ENCODE results near the gene HRC.
"Not testable (repeated sequence)": the region's sequence is repeated elsewhere in the genome, so short reads cannot be mapped to it uniquely, and the experiment has no call there.

The HRC gene

DNA sequence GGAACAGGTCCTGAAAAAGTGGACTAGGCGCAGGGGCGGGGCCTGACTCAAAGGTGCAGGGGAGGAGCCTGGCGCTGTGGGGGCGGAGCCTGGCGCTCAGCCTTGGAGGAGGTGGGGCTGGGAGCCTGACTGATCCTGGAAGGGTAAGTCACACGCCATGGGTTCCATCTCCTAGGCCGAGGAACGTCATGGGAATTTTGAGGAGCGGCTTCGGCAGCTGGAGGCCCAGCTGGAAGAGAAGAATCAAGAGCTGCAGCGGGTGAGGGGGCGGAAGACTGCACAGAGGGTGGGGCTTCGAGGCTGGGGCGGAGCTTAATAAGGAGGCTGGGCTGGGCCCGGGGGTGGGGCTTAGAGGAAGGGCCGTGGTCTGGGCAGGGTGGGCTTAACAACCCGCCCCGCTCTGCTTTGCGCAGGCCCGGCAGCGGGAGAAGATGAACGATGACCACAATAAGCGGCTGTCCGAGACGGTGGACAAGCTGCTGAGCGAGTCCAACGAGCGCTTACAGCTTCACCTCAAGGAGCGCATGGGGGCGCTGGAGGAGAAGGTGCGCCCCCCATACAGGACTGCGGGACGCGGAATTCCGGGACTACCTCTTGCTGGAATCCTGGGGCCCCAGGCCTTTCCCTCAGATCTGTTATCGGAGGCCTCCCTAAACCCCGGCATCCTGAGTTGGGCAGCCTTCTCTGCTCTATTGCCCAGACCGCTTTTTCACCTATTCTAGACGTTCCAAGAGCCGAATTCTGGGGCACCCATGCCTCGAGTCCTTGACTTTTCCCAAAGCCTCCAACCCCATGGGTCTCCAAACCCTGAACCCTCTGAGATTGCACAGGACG is 21.4 kb downstream of the HRC start:
- peak; percentile 55 to 65 for DNase-seq (ENCODE audit: low read depth in 2 of 2)
- H3K4me3 ChIP-seq (replicated peaks in 1 of 2; ENCODE audit: low read depth in 2 of 2, low read length in 2 of 2): peak overlapping the region; percentile 7 to 19
- TF ChIP-seq, protein P1, sequence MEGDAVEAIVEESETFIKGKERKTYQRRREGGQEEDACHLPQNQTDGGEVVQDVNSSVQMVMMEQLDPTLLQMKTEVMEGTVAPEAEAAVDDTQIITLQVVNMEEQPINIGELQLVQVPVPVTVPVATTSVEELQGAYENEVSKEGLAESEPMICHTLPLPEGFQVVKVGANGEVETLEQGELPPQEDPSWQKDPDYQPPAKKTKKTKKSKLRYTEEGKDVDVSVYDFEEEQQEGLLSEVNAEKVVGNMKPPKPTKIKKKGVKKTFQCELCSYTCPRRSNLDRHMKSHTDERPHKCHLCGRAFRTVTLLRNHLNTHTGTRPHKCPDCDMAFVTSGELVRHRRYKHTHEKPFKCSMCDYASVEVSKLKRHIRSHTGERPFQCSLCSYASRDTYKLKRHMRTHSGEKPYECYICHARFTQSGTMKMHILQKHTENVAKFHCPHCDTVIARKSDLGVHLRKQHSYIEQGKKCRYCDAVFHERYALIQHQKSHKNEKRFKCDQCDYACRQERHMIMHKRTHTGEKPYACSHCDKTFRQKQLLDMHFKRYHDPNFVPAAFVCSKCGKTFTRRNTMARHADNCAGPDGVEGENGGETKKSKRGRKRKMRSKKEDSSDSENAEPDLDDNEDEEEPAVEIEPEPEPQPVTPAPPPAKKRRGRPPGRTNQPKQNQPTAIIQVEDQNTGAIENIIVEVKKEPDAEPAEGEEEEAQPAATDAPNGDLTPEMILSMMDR (IDR thresholded peaks at IDR 0.05; ENCODE audit: low read depth, low read length): no peak

DNA sequence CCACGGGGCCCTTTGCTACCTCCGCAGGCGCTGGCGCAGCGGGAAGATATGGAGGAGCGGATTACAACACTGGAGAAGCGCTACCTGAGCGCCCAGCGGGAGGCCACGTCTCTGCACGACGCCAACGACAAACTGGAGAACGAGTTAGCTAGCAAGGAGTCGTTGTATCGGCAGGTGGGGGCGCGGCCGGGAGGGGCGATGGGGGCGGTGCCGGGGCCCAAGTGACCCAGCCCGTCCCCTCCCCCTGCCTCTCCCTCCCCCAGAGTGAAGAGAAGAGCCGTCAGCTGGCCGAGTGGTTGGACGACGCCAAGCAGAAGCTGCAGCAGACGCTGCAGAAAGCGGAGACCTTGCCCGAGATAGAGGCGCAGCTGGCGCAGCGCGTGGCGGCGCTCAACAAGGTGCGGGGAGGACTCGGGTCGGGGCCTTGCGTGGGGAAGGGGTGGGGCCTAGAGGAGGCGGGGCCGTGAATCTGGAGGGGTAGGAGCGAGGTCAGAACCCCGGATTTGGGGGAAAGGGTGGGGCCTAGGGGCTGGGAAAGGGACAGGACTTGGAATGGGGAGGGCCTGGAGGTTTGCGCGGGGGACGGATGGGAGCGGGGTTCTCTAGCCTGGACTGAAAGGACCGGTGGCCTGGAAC is 22.1 kb downstream of the HRC start:
- TF ChIP-seq, protein P1 (IDR thresholded peaks at IDR 0.05; ENCODE audit: low read depth, low read length): no peak
- no peak for DNase-seq (ENCODE audit: low read depth in 2 of 2)
- peak overlapping the region in 1 of 2 donors; percentile 7 for H3K4me3 ChIP-seq (replicated peaks in 1 of 2; ENCODE audit: low read depth in 2 of 2, low read length in 2 of 2)

DNA sequence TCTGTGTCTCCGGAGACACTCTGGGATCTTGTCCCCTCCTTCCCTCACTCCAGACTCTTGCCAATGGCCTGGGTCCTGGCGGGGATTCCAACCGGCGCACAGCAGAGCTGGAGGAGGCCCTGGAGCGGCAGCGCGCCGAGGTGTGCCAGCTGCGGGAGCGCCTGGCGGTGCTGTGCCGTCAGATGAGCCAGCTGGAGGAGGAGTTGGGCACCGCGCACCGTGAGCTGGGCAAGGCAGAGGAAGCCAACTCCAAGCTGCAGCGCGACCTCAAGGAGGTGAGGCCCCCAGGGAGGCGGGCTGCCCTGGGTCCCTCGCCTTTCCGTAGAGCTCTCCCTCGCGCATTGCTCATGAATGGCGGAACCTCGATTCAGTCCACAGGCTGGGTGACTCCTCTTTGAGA is 24.9 kb downstream of the HRC start:
- no peak for DNase-seq (ENCODE audit: low read depth in 2 of 2)
- no peak overlapping the region for H3K4me3 ChIP-seq (replicated peaks in 1 of 2; ENCODE audit: low read depth in 2 of 2, low read length in 2 of 2)
- TF ChIP-seq, protein P1 (IDR thresholded peaks at IDR 0.05; ENCODE audit: low read depth, low read length): no peak

DNA sequence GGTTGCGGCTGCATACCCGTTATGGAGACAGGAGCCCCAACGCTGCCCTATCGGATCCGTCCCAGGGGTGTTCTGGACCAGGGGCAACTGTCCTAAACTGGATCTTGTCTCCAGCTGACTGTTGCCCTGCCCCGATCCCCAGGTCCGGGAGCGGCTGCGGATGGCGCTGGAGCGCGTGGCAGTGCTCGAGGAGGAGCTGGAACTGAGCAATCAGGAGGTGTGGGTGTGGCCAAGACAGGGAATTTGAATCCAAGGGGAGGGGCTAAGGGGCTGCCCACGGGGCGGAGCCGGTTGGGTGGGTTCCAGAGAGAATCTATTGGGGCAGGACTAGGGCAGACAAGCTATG is 26.0 kb downstream of the HRC start:
- no peak overlapping the region for H3K4me3 ChIP-seq (replicated peaks in 1 of 2; ENCODE audit: low read depth in 2 of 2, low read length in 2 of 2)
- TF ChIP-seq, protein P1 (IDR thresholded peaks at IDR 0.05; ENCODE audit: low read depth, low read length): no peak
- DNase-seq (ENCODE audit: low read depth in 2 of 2): no peak

DNA sequence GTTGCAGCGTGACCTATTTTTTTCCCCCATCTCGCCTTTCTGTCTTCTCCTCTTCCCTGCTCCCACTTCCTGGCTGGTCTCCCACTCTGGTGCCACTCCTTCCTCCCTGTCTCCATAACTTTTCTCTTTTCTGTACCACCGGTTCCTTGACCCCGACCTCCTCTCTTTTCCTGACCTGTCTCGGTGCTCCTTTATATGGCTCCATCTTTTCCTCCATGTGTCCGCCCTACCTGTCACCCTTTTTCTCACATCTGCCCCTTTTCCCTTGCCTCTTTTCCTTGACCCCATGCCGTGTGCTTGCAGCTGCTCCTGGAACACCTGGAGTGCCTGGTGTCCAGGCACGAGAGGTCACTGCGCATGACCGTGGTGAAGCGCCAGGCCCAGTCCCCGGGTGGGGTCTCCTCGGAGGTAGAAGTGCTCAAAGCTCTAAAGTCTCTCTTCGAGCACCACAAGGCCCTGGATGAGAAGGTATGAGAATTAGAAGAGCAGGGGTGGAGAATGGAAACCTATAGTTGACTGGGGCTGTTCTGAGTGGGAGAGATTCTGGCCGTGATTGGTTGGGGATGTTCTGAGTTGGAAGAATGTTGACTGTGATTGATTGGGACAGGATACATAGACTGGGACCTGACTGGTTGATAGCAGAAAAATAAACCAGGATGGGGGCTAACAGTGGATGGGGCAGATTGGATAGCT is 26.5 kb downstream of the HRC start:
- TF ChIP-seq, protein P1 (IDR thresholded peaks at IDR 0.05; ENCODE audit: low read depth, low read length): no peak
- H3K4me3 ChIP-seq (replicated peaks in 1 of 2; ENCODE audit: low read depth in 2 of 2, low read length in 2 of 2): no peak overlapping the region

DNA sequence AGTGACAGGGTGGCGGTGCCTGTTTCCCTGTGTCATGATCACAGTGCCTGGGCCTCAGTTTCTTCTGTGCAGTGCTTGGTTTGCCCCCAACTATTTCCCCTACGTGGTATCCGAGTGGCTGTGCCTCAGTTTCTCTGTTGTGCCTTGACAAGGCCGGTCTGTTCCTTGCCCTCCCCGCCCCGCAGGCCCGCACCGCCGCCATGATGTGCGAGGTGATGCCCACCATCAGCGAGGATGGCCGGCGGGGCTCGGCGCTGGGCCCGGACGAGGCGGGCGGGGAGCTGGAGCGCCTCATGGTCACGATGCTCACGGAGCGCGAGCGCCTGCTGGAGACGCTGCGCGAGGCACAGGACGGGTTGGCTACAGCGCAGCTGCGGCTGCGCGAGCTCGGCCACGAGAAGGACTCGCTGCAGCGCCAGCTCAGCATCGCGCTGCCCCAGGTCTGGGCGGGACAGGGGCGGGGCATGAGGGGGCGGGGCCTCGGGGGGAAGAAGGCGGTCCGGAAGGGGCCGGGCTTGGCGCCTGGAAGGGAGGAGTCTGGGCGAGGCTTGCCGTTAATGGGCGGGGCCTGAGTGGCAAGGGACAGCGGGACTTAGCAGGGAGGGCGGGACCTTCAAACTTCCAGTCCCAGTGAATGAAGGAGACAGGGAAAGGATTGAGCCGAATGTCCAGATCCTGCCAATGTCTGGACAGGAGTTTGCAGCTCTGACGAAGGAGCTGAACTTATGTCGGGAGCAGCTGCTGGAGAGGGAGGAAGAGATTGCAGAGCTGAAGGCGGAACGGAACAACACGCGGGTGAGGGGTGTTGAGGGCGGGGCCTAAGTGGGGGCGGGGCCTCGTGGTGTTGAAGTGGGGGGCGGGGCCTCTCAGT is 27.3 kb downstream of the HRC start:
- peak; percentile 98 for DNase-seq (ENCODE audit: low read depth in 2 of 2)
- TF ChIP-seq, protein P1 (IDR thresholded peaks at IDR 0.05; ENCODE audit: low read depth, low read length): peak; percentile 4
- H3K4me3 ChIP-seq (replicated peaks in 1 of 2; ENCODE audit: low read depth in 2 of 2, low read length in 2 of 2): peak overlapping the region; percentile 31 to 44

More for the DNA sequence above, 26.5 kb downstream of the HRC start:
- no peak for DNase-seq (ENCODE audit: low read depth in 2 of 2)

DNA sequence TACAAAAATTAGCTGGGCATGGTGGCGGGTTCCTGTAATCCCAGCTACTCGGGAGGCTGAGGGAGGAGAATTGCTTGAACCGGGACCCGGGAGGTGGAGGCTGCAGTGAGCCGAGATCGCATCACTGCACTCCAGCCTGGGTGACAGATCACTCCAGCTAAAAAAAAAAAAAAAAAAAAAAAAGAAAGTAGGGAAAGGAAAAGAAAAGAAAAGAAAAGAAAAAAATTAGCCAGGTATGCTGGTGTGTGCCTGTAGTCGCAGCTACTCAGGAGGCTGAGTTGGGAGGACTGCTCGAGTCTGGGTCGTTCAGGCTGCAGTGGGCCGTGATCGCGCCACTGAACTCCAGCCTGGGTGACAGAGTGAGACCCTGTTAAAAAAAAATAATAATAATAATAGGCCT is 28.0 kb downstream of the HRC start:
- DNase-seq (ENCODE audit: low read depth in 2 of 2); H3K4me3 ChIP-seq (replicated peaks in 1 of 2; ENCODE audit: low read depth in 2 of 2, low read length in 2 of 2): not testable (repeated sequence)
